IMR-90 (cell line): ENCODE data around the gene SCYGR2. TPM values are rescaled to one million over a fixed set of nuclear protein-coding genes. Genes with fewer than 3 reads are reported as not detected.

Source experiments
- ATAC-seq: fragments of 200-7000 bp; cut with Tn5 transposase; 2 replicates; pipeline ENCODE4 v1.9.1; 2020; ENCODE audit warnings: low read depth, mild to moderate bottlenecking, moderate library complexity
- BruUV-seq: library from RNA; stranded (reverse); fragments of 400-500 nt; replicated peaks from 2 replicates; lab custom pipeline; 2021; lab: Mats Ljungman, UMichigan
- CTCF ChIA-PET: fragments of 300-600 bp; formaldehyde crosslinking; extraction: SDS; loops from one replicate; lab custom pipeline; 2021; ENCODE audit warnings: antibody characterized with exemption; lab: Yijun Ruan, JAX
- POLR2A ChIA-PET: fragments of 300-600 bp; sonication (Branson Sonifier 250); formaldehyde crosslinking; loops from one replicate; lab custom pipeline; 2022; ENCODE audit warnings: antibody characterized with exemption; ENCODE audit not compliant: unreplicated experiment; lab: Charles Lee
- DNase-seq: peaks from one replicate; pipeline ENCODE4 v3.0.0; 2013
- H2AFZ ChIP-seq: replicated peaks from 2 replicates; pipeline ENCODE3; 2013; ENCODE audit warnings: low read length, mild to moderate bottlenecking; ENCODE audit not compliant: poor library complexity
- H2AK5ac ChIP-seq: 2 replicates; pipeline ENCODE4 v1.6.1; 2013; ENCODE audit warnings: low read depth, low read length, inconsistent platforms
- H2AK9ac ChIP-seq: replicated peaks from 2 replicates; pipeline ENCODE3; 2013; ENCODE audit warnings: mild to moderate bottlenecking, low read depth, low read length, moderate library complexity; ENCODE audit not compliant: poor library complexity
- H2BK120ac ChIP-seq: 2 replicates; pipeline ENCODE4 v1.6.1; 2013; ENCODE audit warnings: low read depth, low read length, inconsistent platforms
- H2BK15ac ChIP-seq: 3 replicates; pipeline ENCODE4 v1.6.1; 2013; ENCODE audit warnings: low read depth, low read length, inconsistent platforms
- H2BK20ac ChIP-seq: 2 replicates; pipeline ENCODE4 v1.6.1; 2013; ENCODE audit warnings: low read depth, mild to moderate bottlenecking, inconsistent platforms, low read length, moderate library complexity
- H2BK5ac ChIP-seq: 2 replicates; pipeline ENCODE4 v1.6.1; 2013; ENCODE audit warnings: mild to moderate bottlenecking, low read depth, low read length, inconsistent platforms; ENCODE audit not compliant: poor library complexity, severe bottlenecking
- H3K14ac ChIP-seq: replicated peaks from 2 replicates; pipeline ENCODE4 v1.6.1; 2013; ENCODE audit warnings: low read depth, low read length, inconsistent platforms
- H3K18ac ChIP-seq: 2 replicates; pipeline ENCODE4 v1.6.1; 2013; ENCODE audit warnings: low read depth, low read length, control low read depth
- H3K23ac ChIP-seq: 2 replicates; pipeline ENCODE4 v1.6.1; 2013; ENCODE audit warnings: low read depth, low read length, inconsistent platforms
- H3K27ac ChIP-seq: 2 replicates; pipeline ENCODE4 v1.5.1; 2013; ENCODE audit warnings: mild to moderate bottlenecking, control low read depth, low read length; ENCODE audit not compliant: insufficient read depth
- H3K27me3 ChIP-seq: 2 replicates; pipeline ENCODE4 v1.6.1; 2013; ENCODE audit warnings: low read length; ENCODE audit not compliant: control insufficient read depth, insufficient read depth
- H3K36me3 ChIP-seq: 2 replicates; pipeline ENCODE4 v1.6.1; 2013; ENCODE audit warnings: low read length, mixed read lengths; ENCODE audit not compliant: control insufficient read depth, insufficient read depth
- H3K4ac ChIP-seq: 2 replicates; pipeline ENCODE4 v1.6.1; 2013; ENCODE audit warnings: low read depth, low read length, inconsistent platforms
- H3K4me1 ChIP-seq: 2 replicates; pipeline ENCODE4 v1.6.1; 2013; ENCODE audit warnings: low read length, mixed read lengths; ENCODE audit not compliant: control insufficient read depth, insufficient read depth
- H3K4me2 ChIP-seq: 2 replicates; pipeline ENCODE4 v1.6.1; 2013; ENCODE audit warnings: low read depth, mild to moderate bottlenecking, control low read depth, low read length, moderate library complexity
- H3K4me3 ChIP-seq: 2 replicates; pipeline ENCODE4 v1.5.1; 2013; ENCODE audit warnings: low read depth, mild to moderate bottlenecking, control low read depth, low read length, moderate library complexity; ENCODE audit not compliant: insufficient read depth
- H3K56ac ChIP-seq: 2 replicates; pipeline ENCODE4 v1.6.1; 2013; ENCODE audit warnings: low read length, inconsistent platforms; ENCODE audit not compliant: insufficient read depth; ENCODE audit errors: extremely low read depth
- H3K79me1 ChIP-seq, 2 experiments: 2 replicates each; pipeline ENCODE4 v1.6.1; 2013; ENCODE audit warnings: low read length in 2 of 2, inconsistent platforms in 1 of 2, low read depth in 1 of 2
- H3K9ac ChIP-seq: 2 replicates; pipeline ENCODE4 v1.6.1; 2013; ENCODE audit warnings: low read depth, low read length, control low read depth
- H3K9me1 ChIP-seq: 2 replicates; pipeline ENCODE4 v1.6.1; 2013; ENCODE audit warnings: low read length, inconsistent platforms; ENCODE audit not compliant: insufficient read depth
- H3K9me3 ChIP-seq: 2 replicates; pipeline ENCODE4 v1.6.1; 2013; ENCODE audit warnings: low read length; ENCODE audit not compliant: control insufficient read depth, insufficient read depth
- H4K20me1 ChIP-seq: 2 replicates; pipeline ENCODE4 v1.6.1; 2013; ENCODE audit warnings: low read length, inconsistent platforms; ENCODE audit not compliant: insufficient read depth
- H4K5ac ChIP-seq: 2 replicates; pipeline ENCODE4 v1.6.1; 2013; ENCODE audit warnings: mild to moderate bottlenecking, low read depth, low read length, control low read depth
- H4K8ac ChIP-seq, 2 experiments: 2 replicates each; pipeline ENCODE4 v1.6.1; 2013; ENCODE audit warnings: low read depth in 2 of 2, low read length in 2 of 2, control low read depth in 1 of 2, inconsistent platforms in 1 of 2
- H4K91ac ChIP-seq: 2 replicates; pipeline ENCODE4 v1.6.1; 2013; ENCODE audit warnings: low read depth, low read length, inconsistent platforms; ENCODE audit not compliant: insufficient read depth
- BHLHE40 ChIP-seq: fragments of 150-350 bp; IDR thresholded peaks from 2 replicates; pipeline ENCODE4 v1.6.1; 2016; ENCODE audit warnings: mild to moderate bottlenecking, low read depth, low read length
- CEBPB ChIP-seq: IDR thresholded peaks from 2 replicates; pipeline ENCODE4 v1.6.1; 2012; ENCODE audit warnings: low read depth, low read length, improper control_type of control experiment
- CHD1 ChIP-seq: IDR thresholded peaks from 2 replicates; pipeline ENCODE4 v1.6.1; 2012; ENCODE audit warnings: low read depth, low read length, improper control_type of control experiment
- FOS ChIP-seq: fragments of 150-350 bp; IDR thresholded peaks from 2 replicates; pipeline ENCODE4 v1.6.1; 2016; ENCODE audit warnings: low read depth, low read length
- MAFK ChIP-seq: IDR thresholded peaks from 2 replicates; pipeline ENCODE4 v1.6.1; 2012; ENCODE audit warnings: low read depth, low read length, improper control_type of control experiment
- MAZ ChIP-seq: IDR thresholded peaks from 2 replicates; pipeline ENCODE4 v1.6.1; 2012; ENCODE audit warnings: low read depth, mild to moderate bottlenecking, low read length, improper control_type of control experiment, moderate library complexity, borderline replicate concordance
- MXI1 ChIP-seq: IDR thresholded peaks from 2 replicates; pipeline ENCODE4 v1.6.1; 2012; ENCODE audit warnings: low read depth, mild to moderate bottlenecking, low read length, moderate library complexity, borderline replicate concordance
- NFE2L2 ChIP-seq: fragments of 150-350 bp; IDR thresholded peaks from 2 replicates; pipeline ENCODE4 v1.6.1; 2016; ENCODE audit warnings: low read depth, mild to moderate bottlenecking, low read length
- POLR2A ChIP-seq: IDR thresholded peaks from 2 replicates; pipeline ENCODE4 v1.6.1; 2012; ENCODE audit warnings: mild to moderate bottlenecking, low read depth, low read length
- RAD21 ChIP-seq: IDR thresholded peaks from 2 replicates; pipeline ENCODE4 v1.6.1; 2012; ENCODE audit warnings: low read length, improper control_type of control experiment
- RCOR1 ChIP-seq: IDR thresholded peaks from 2 replicates; pipeline ENCODE4 v1.6.1; 2012; ENCODE audit warnings: mild to moderate bottlenecking, low read length, improper control_type of control experiment; ENCODE audit not compliant: insufficient replicate concordance
- RFX5 ChIP-seq: IDR thresholded peaks from 2 replicates; pipeline ENCODE4 v1.8.0; 2012; ENCODE audit warnings: low read depth, mild to moderate bottlenecking, low read length, moderate library complexity
- SMC3 ChIP-seq: fragments of 150-350 bp; IDR thresholded peaks from 2 replicates; pipeline ENCODE4 v1.6.1; 2016; ENCODE audit warnings: low read depth, mild to moderate bottlenecking, antibody characterized with exemption, low read length, moderate library complexity
- WGBS, 2 experiments: methylation state at CpG; one replicate each; pipeline versions ENCODE4 v1.1.5 to v1.1.7; 2013; ENCODE audit warnings: missing lambda C conversion rate in 2 of 2; ENCODE audit not compliant: insufficient read length in 1 of 2; ENCODE audit errors: extremely low coverage in 2 of 2; 5-methylcytosine and 5-hydroxymethylcytosine counted together
- dilution Hi-C: fragments of 300-500 bp; cut with HindIII; formaldehyde crosslinking; loops from one replicate; pipeline ENCODE4 v1.14.3; 2018; ENCODE audit warnings: low sequenced_read_pairs; ENCODE audit not compliant: unreplicated experiment
- in situ Hi-C: fragments of 300-500 bp; cut with MboI; formaldehyde crosslinking; loops from 3 replicates; pipeline ENCODE4 v1.14.3; 2019; ENCODE audit warnings: low sequenced_read_pairs, inconsistent platforms, mixed read lengths
- intact Hi-C: fragments of 100-400 bp; cut with micrococcal nuclease; formaldehyde crosslinking; loops from 2 replicates; pipeline ENCODE4 v1.10.0; 2022
- polyA plus RNA-seq, 3 experiments: library from polyadenylated mRNA; depleted of rRNA; stranded (reverse); fragments of >200 nt; gene quantifications; 2 replicates each; pipeline ENCODE4 v1.2.3, GENCODE V29; 2012; ENCODE audit warnings: low replicate concordance in 1 of 3
- total RNA-seq: library from RNA; depleted of rRNA; stranded (reverse); fragments of >200 nt; gene quantifications from 2 replicates; pipeline ENCODE4 v1.2.3, GENCODE V29; 2012
- TF ChIP-seq, protein P1 (sequence below): fragments of 150-350 bp; IDR thresholded peaks from 2 replicates; pipeline ENCODE4 v1.6.1; 2016; ENCODE audit warnings: low read depth, mild to moderate bottlenecking, low read length, moderate library complexity, borderline replicate concordance
- TF ChIP-seq, protein P2 (sequence below): fragments of 150-350 bp; IDR thresholded peaks from 2 replicates; pipeline ENCODE4 v1.6.1; 2017; ENCODE audit warnings: mild to moderate bottlenecking, antibody characterized with exemption, low read length, low read depth
- TF ChIP-seq, protein P3 (sequence below): conservative IDR thresholded peaks from 2 replicates; pipeline ENCODE4 v1.5.1; 2012; ENCODE audit warnings: mild to moderate bottlenecking, low read depth, low read length, improper control_type of control experiment

SCYGR2 gene
- total and polyA plus RNA-seq, 2 of the 4 experiments (the other 2 are of a cell fraction), result not detected

DNA sequence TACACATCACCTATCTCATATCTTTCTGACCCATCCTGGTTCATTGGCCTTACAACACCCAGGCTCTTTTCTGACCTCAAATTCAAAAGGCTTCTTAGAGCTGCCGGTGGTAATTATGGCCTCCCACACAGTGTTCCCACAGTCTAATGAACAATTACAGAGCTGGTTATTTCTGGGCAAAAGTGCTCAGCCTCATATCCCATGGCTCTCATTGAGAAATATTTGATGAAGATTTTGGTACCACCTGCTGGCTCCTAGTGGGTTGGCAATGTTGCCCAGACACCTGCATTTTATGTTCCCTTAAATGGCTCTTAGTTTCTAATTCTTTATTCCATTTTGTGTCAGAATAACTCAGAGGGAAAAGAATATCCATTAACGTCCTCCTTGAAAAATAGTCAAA, 20.1 kb upstream of the SCYGR2 start:
- intact Hi-C loops, result no loop called here
- no peak overlapping the region for H3K4me3 ChIP-seq

More for the DNA sequence above, 20.1 kb upstream of the SCYGR2 start:
- no peak overlapping the region for H2BK5ac ChIP-seq
- no peak overlapping the region for H3K9ac ChIP-seq
- H3K4me2 ChIP-seq, result no peak overlapping the region
- peaks cover 5% of the 10 kb centered on the region for H3K9me3 ChIP-seq
- CTCF ChIA-PET, result no interaction called here
- H2BK20ac ChIP-seq, result no peak overlapping the region
- in situ Hi-C loops (no loop called here), dilution Hi-C loops (no loop called here)
- no peak overlapping the region for H3K56ac ChIP-seq
- H2AK9ac ChIP-seq, result no peak overlapping the region
- H4K8ac ChIP-seq, result no peak overlapping the region
- BruUV-seq, result no TSS peak
- no peak overlapping the region for H4K5ac ChIP-seq
- H4K20me1 ChIP-seq, result no peaks in the 10 kb centered on the region
- POLR2A ChIA-PET, result no interaction called here
- no peak overlapping the region for H3K18ac ChIP-seq
- no peak overlapping the region for H3K14ac ChIP-seq
- H3K27me3 ChIP-seq, result peaks cover 2% of the 10 kb centered on the region
- no peaks in the 10 kb centered on the region for H3K36me3 ChIP-seq
- H2BK120ac ChIP-seq, result no peak overlapping the region
- TF ChIP-seq, protein P1, sequence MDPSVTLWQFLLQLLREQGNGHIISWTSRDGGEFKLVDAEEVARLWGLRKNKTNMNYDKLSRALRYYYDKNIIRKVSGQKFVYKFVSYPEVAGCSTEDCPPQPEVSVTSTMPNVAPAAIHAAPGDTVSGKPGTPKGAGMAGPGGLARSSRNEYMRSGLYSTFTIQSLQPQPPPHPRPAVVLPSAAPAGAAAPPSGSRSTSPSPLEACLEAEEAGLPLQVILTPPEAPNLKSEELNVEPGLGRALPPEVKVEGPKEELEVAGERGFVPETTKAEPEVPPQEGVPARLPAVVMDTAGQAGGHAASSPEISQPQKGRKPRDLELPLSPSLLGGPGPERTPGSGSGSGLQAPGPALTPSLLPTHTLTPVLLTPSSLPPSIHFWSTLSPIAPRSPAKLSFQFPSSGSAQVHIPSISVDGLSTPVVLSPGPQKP, result no peak
- TF ChIP-seq RFX5 (no peak), RCOR1 (no peak), RAD21 (no peak), BHLHE40 (no peak), MAFK (no peak), CEBPB (no peak), MXI1 (no peak), POLR2A (no peak), CHD1 (no peak), MAZ (no peak), FOS (no peak), SMC3 (no peak), NFE2L2 (no peak)
- TF ChIP-seq, protein P2, sequence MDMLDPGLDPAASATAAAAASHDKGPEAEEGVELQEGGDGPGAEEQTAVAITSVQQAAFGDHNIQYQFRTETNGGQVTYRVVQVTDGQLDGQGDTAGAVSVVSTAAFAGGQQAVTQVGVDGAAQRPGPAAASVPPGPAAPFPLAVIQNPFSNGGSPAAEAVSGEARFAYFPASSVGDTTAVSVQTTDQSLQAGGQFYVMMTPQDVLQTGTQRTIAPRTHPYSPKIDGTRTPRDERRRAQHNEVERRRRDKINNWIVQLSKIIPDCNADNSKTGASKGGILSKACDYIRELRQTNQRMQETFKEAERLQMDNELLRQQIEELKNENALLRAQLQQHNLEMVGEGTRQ, result no peak
- TF ChIP-seq, protein P3, sequence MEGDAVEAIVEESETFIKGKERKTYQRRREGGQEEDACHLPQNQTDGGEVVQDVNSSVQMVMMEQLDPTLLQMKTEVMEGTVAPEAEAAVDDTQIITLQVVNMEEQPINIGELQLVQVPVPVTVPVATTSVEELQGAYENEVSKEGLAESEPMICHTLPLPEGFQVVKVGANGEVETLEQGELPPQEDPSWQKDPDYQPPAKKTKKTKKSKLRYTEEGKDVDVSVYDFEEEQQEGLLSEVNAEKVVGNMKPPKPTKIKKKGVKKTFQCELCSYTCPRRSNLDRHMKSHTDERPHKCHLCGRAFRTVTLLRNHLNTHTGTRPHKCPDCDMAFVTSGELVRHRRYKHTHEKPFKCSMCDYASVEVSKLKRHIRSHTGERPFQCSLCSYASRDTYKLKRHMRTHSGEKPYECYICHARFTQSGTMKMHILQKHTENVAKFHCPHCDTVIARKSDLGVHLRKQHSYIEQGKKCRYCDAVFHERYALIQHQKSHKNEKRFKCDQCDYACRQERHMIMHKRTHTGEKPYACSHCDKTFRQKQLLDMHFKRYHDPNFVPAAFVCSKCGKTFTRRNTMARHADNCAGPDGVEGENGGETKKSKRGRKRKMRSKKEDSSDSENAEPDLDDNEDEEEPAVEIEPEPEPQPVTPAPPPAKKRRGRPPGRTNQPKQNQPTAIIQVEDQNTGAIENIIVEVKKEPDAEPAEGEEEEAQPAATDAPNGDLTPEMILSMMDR, result no peak
- H2AFZ ChIP-seq, result no peak overlapping the region
- no peak overlapping the region for H2AK5ac ChIP-seq
- no peak overlapping the region for H3K23ac ChIP-seq
- H2BK15ac ChIP-seq, result no peak overlapping the region
- H3K79me1 ChIP-seq, result no peaks in the 10 kb centered on the region
- H3K4me1 ChIP-seq, result no peaks in the 10 kb centered on the region
- H3K4ac ChIP-seq, result no peak overlapping the region
- 0 out of 2 replicates have a peak, but pooled peaks cover 2% of the 10 kb centered on the region for H3K9me1 ChIP-seq
- ATAC-seq (no peak), DNase-seq (no peak)
- H3K27ac ChIP-seq, result no peak overlapping the region
- no peak overlapping the region for H4K91ac ChIP-seq
- no CpG with 5 or more reads among the region's 2 CpGs for WGBS, 2 experiments
